NCI-H2227 (cell line): Measurements from ENCODE around the gene AGAP2.

Experiments used
- DNase-seq: peaks from one replicate; lab custom pipeline; 2025; ENCODE audit not compliant: unreplicated experiment; lab: John Stamatoyannopoulos, UW

Gene AGAP2

GRCh38 chr12:57767876-57768275 is 29.3 kb upstream of the AGAP2 start:
- DNase-seq = no peak

GRCh38 chr12:57767305-57767698 is 28.8 kb upstream of the AGAP2 start:
- no peak for DNase-seq

GRCh38 chr12:57766464-57767304 is 28.1 kb upstream of the AGAP2 start, which contains the start of gene CYP27B1:
Gene CYP27B1, minus strand, starts transcription at chr12:57767078. Its CDS starts 37 bp downstream, at chr12:57767041.
- DNase-seq = no peak

- DNase-seq = no peak
Measured at GRCh38 chr12:57765698-57766463, 27.3 kb upstream of the AGAP2 start.

- DNase-seq = peak; percentile 36
Measured at GRCh38 chr12:57765003-57765697, 26.6 kb upstream of the AGAP2 start.

GRCh38 chr12:57764662-57765002 is 26.1 kb upstream of the AGAP2 start:
- peak; percentile 19 for DNase-seq

- DNase-seq = no peak
Measured at GRCh38 chr12:57763881-57764661, 25.5 kb upstream of the AGAP2 start.

GRCh38 chr12:57762463-57762862 is 23.9 kb upstream of the AGAP2 start:
- DNase-seq = no peak

- no peak for DNase-seq
Measured at GRCh38 chr12:57761391-57761998, 23.0 kb upstream of the AGAP2 start.

GRCh38 chr12:57760347-57760982 is 21.9 kb upstream of the AGAP2 start:
- no peak for DNase-seq

GRCh38 chr12:57759360-57759980 is 20.9 kb upstream of the AGAP2 start:
- DNase-seq = peak; percentile 20

- DNase-seq = no peak
Measured at GRCh38 chr12:57758552-57759359, 20.2 kb upstream of the AGAP2 start.

GRCh38 chr12:57757771-57758170 is 19.2 kb upstream of the AGAP2 start:
- DNase-seq = no peak

GRCh38 chr12:57756406-57757341 is 18.1 kb upstream of the AGAP2 start:
- peak; percentile 57 for DNase-seq

GRCh38 chr12:57755454-57756372 is 17.2 kb upstream of the AGAP2 start:
- DNase-seq = no peak

GRCh38 chr12:57755194-57755453 is 16.6 kb upstream of the AGAP2 start:
- no peak for DNase-seq
